ENCODE data around the gene USP33.
A peak's percentile ranks its signal among the peaks of the same experiment; 100 is the strongest.
"Not testable (repeated sequence)": the region's sequence is repeated elsewhere in the genome, so short reads cannot be mapped to it uniquely, and the experiment has no call there.

Gene USP33

DNA sequence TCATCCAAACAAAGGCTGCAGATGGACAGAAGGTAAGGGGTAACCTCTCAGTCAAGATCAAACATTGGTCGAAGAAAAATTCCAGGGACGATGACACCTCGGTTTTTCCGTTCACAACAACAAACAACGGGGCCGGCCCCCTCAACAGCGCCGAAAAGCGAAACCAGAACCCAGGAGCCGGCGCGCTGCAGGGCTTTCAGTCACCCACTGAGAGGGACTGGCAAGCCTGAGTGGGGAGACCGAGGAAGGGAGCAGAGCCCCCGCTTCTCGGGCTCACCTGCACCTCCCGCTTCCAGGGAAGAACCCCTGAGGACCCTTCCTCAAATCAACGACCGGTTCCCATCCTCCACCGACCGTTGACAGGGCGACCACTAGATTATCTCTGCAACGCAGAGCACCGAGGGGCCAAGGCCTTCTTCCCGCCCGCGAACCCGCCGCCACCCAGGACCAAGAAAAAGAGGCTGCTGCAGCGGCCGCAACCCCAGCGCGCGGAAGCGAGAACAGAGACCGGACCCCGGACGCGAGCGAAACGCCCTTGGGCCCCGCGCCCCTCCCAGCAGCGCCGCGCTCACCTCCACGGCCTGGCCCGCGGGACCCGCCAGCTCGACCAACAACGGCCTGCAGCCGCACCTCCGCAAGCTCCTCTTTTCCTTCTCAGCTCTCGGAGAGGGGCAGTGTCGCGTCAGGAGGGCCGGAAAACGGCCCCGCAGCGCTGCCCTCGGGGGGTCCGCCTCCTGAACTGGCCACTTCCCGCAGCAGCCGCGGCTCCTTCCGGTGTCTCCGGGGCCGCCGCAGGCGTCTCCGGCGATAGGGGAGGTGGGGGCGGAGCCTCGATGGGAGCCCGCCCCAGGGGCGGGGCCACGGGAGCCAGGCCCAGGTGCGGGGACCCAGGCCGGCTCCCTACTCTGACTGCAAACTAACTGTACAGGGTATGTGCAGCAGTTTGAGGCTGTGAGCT, at the start of gene USP33:
Gene USP33, minus strand, starts transcription at position 782 of the 958 bp plus-strand sequence. CDS start 18,155 bp downstream, outside the sequence.
- DNase-seq, result peak; percentile 9 to 92 (median 78)

DNA sequence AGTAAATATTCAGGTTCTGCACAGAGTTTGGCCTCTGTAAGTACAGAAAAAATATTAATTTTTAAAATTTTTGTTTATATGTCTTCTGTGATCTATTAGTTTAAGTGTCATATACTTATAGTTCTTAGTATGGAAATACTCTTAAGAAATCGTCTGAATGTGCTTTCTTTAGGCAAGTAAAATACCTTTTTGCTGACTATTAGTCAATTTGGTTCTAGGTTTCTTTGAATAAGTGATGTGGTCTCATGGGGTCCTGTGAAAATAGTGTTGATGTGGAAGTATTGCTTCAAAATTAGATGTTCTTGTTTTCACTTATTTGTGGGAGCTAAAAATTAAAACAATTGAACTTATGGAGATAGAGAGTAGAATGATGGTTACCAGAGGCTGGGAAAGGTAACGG, 43.7 kb upstream of the USP33 start:
- DNase-seq, result no peak

GRCh38 chr1:77802026-77802425, 42.4 kb upstream of the USP33 start:
- no peak for DNase-seq

- no peak for DNase-seq
Observed at GRCh38 chr1:77797991-77798390, 38.3 kb upstream of the USP33 start.

GRCh38 chr1:77796695-77797405, 37.2 kb upstream of the USP33 start:
- DNase-seq, result peak in 28 of 51 donors; percentile 1 to 70 (median 35)

DNA sequence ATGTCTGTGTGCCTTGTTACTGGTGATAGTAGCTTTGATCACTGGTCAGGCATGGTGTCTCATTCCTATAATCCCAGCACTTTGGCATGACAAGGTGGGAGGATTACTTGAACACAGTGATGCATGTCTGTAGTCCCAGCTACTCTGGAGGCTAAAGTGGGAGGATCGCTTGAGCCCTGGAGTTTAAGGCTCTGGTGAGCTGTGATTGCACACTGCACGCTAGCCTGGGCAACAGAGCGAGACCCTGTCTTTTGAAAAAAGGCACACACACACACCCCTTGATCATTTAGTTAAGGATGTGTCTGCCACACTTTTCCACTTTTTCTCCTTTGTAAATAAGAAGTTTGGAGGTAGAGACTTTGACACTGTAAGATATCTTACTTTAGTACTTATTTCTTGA, 34.9 kb upstream of the USP33 start:
- no peak for DNase-seq

DNA sequence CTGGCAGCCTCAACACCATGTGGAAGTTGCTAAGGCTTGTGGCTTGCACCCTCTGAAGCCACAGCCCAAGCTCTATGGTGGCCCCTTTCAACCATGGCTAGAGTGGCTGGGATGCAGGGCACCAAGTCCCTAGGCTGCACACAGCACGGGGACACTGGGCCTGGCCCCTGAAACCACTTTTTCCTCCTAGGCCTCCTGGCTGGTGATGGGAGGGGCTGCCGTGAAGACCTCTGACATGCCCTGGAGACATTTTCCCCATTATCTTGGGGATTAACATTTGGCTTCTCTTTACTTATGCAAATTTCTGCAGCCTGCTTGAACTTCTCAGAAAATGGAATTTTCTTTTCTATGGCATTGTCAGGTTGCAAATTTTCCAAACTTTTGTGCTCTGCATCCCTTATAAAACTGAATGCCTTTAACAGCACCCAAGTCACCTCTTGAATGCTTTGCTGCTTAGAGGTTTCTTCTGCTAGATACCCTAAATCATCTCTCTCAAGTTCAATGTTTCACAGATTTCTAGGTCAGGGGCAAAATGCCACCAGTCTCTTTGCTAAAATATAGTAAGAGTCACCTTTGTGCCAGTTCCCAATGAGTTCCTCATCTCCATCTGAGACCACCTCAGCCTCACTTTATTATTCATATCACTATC, 26.6 kb upstream of the USP33 start:
- not testable (repeated sequence) for DNase-seq

DNA sequence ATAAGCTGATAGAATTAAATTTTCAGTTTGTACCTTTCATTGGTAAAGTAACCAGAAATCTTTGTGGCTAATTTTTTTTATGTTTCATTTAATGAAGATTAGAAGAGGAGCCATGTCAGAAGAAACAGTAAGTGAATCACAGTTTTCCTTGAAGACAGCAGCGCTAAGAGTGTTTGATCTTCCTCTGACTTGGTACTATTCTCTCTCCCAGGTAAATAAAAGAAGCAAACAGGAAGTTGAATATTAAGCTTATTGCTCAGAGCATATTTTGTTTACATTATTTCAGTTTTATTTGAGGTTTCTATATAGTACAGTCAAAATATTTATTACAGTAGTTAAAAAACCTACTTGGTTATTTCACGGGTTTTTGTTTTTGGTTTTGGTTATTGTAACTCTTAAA, 23.5 kb upstream of the USP33 start:
- no peak for DNase-seq

- DNase-seq, result no peak
Observed at GRCh38 chr1:77781683-77782082, 22.0 kb upstream of the USP33 start.

- DNase-seq, result peak; percentile 19 to 95 (median 84)
Observed at GRCh38 chr1:77779529-77780281, 20.1 kb upstream of the USP33 start, which contains the start of gene MIGA1. Gene MIGA1 (plus strand): TSS chr1:77779649. CDS start chr1:77783253, 3,604 bp downstream.

GRCh38 chr1:77776007-77776700, 16.5 kb upstream of the USP33 start:
- no peak for DNase-seq

- DNase-seq, result no peak
Observed at GRCh38 chr1:77768006-77768405, 8.4 kb upstream of the USP33 start.

DNA sequence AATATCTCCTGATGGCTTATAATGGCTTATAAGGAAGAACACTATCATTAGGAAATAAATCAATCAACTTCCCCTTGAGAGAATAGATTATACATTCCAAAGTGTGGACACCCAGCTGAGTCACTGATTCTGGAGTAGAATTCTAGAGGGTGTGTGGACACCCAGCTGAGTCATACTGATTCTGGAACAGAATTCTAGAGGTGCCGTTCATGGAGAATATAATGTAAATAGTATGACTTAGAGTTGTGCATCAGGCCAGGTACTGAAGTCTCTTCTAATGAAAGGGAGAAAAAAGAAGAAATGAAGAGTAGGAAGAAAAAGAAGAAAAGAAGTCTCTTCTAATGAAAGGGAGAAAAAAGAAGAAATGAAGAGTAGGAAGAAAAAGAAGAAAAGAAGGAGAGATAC, 2.4 kb upstream of the USP33 start:
- no peak for DNase-seq

DNA sequence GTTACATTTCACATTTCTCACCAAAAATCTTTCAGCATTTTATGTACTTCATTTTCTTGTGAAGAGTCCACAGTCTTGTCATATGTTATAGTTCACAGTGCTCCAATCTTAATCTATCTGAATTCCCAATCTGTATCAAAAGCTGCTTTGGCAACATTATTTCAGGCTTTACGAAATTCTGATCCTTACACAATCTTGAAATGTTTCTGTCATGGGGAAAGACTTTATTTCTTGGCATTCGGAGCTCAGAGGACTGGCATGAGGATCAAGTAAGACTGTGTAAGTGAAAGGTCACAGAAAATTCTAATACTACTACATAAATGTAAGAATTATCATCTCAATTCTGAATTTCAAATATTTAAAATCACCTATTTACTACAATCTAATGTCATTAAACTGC, 2.0 kb downstream of the USP33 start:
- no peak for DNase-seq

- DNase-seq, result no peak
Observed at GRCh38 chr1:77757066-77757584, 2.5 kb downstream of the USP33 start.

DNA sequence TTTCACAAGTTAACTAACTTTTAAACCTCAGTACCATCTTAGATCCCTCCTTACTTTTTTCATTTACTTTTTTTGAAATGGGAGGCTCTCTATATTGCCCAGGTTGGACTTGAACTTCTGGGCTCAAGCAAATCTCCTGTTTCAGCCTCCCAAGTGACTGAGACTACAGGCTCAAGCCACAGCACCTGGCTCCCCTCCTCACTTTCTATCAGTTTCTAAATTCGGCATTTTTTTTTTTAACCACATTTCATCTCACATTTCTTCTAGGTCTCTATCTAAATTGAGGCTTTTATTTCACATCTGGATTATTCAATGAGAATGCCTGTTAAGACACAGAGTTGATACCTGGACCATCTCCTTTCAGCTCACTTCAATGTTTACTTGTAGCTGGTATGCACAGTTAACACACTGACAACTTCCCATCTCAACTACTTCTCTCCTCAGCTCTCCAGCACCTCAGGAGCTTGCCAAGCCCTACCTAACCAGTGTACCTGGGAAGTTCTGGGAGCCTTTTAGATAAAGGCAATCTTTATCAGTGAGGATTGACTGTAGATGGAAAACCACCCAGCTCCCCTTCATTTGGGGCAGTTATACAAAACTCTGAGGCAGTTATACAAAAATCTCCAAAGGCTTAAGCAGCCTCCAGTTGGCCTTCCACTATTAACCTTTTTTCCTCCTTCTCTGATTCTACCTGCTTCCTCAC, 3.4 kb downstream of the USP33 start:
- DNase-seq, result no peak

DNA sequence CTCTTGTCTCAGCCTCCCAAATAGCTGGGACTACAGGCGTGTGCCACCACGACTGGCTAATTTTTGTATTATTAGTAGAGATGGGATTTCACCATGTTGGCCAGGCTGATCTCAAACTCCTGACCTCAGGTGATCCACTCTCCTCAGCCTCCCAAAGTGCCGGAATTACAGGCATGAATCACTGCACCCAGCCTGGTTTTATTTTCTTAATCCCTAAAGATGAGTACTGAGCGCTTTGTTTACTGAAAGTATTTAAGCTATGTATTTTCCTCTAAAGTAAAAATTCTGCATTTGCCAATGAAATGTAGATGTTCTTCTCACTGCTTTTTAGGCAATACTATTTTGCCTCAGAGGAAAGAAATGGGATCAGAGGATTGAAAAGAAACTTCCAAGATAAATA, 10.2 kb downstream of the USP33 start:
- not testable (repeated sequence) for DNase-seq

DNA sequence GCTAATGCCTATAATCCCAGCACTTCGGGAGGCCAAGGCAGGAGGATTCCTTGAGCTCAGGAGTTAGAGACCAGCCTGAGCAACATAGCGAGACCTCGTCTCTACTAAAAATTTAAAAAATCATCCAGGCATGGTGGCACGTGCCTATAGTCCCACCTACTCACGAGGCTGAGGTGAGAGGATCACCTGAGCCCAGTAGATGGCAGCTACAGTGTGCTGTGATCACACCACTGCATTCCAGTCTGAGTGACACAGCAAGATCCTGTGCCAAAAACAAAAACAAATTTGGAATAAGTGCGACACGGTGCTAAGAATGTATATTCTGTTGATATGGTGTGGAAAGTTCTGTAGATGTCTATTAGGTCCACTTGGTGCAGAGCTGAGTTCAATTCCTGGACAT, 15.1 kb downstream of the USP33 start:
- no peak for DNase-seq

DNA sequence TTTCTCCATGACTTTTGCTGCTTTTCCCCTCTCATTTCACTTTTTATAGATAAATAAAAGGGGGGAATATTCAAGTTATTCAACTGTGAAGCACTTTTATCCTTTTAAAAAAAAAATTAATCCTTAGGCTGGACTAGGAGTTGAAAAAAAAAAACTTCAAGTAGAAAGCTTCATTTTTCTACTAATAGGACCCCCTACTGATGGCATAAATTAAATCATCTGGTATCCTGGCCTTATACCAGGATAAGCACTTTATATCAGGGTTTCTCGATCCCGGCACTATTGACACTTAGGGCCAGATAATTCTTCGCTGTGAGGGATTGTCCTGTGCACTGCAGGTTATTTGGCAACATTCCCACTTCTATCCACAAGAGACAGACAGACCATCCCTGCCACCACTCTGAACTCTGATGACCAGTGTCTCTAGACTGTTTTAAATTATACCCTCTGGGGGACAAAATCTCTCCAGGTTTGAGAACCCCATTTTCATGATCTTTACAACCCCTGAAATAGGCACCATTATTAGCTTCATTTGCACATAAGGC, 17.6 kb downstream of the USP33 start:
- DNase-seq, result no peak
